ENCODE data around the gene ERFE.

ERFE gene

DNA sequence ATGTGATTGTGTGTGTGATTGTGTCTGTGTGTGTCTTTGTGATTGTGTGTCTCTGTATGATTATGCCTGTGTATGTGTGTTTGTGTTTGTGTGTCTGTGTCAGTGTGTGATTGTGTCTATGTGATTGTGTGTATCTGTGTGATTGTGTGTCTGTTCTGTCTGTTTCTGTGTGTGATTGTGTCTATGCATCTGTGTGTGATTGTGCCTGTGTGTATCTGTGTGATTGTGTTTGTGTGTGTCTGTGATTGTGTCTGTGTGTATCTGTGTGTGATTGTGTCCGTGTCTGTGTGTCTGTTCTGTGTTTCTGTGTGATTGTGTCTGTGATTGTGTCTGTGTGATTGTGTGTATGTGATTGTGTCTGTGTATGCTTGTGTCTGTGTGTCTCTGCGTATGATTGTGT, 32.4 kb upstream of the ERFE start:
- DNase-seq, result no peak

DNA sequence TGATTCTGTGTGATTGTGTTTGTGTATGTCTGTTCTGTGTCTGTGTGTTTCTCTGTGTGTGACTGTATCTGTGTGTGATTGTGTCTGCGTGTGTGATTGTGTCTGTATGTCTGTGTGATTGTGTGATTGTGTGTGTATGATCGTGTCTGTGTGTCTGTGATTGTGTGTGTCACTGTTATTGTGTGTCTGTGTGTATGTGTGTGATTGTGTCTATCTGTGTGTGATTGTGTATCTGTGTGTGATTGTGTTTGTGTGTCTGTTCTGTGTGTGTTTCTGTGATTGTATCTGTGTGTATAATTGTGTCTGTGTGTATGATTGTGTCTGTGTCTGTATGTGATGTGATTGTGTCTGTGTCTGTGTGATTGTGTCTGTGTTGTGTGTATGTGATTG, 32.0 kb upstream of the ERFE start:
- no peak for DNase-seq

DNA sequence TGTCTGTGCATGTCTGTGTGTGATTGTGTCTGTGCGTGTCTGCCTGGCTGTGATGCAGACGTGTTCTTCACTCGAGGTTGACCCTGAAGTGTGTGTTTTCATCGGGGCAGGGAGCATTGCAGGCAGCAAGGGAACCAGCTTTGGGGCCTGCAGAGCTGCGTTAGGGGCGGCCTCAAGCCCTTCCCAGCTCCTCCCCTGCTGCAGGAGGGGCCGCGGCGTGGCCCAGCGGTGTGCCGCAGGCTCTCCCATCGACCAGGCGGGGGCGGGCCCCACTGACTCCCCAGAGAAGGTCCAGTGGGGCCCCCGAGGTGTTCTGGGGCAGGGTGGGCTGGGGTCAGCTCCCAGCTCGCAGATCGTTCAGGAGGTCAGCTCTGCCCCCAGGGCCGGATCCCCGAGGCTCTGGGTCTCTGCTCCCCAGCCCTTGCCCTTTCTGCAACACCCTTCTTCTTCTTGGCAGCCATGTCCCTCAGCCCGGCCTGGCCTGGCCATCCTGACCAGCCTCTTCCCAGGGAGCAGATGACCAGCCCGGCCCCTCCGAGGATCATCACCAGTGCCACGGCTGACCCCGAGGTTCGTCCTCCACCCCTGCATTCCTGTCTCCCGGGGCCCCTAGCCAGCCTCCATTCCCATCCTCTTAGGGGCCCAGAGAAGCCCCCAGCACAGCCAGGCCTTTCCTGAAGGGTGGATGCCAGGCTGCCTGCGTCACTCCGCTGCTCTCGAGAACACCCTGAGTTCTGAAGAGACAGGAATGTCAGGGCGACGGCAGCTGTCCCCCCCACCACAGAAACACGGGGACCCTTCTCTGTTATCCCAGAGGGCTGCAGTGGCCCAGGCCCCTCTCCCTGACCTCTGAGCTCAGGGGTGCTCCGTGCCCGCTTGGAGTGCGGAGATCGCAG, 31.4 kb upstream of the ERFE start:
- DNase-seq, result no peak

DNA sequence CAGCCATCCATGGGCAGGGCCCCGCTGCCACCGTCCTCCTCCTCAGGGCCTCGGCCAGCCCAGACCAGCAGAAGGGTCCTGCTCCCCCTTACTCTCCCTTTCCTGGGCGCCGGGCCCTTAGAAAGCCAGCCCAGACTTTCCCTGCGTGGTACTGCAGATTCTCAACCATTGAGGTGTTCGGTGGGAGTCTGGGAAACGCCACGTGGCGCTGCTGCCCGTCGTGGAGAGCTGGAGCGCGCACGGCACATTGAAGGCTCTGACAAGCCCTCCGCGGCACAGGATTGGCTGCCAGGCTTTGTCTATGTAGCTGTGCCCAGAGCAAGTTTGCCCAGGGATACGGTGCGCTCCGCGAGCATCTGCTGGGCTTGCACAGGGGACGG, 30.7 kb upstream of the ERFE start:
- DNase-seq, result no peak

DNA sequence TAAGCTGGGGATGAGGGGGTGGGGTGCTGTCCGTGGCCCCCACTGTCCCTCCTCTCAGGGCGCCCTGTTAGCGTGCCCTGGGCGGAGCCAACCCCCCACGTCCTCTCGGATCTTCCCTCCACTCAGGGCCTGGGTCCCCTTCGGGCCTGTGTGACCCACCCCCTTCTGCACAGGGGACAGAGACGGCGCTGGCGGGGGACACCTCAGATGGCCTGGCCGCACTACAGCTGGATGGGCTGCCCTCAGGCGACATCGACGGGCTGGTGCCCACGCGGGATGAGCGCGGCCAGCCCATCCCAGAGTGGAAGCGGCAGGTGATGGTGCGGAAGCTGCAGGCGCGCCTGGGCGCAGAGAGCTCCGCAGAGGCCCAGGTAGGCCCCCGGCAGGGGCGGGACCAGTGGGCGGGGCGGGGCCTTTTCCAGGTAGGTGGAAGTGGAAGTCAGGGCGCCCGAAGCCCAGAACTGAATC, 30.2 kb upstream of the ERFE start:
- no peak for DNase-seq

DNA sequence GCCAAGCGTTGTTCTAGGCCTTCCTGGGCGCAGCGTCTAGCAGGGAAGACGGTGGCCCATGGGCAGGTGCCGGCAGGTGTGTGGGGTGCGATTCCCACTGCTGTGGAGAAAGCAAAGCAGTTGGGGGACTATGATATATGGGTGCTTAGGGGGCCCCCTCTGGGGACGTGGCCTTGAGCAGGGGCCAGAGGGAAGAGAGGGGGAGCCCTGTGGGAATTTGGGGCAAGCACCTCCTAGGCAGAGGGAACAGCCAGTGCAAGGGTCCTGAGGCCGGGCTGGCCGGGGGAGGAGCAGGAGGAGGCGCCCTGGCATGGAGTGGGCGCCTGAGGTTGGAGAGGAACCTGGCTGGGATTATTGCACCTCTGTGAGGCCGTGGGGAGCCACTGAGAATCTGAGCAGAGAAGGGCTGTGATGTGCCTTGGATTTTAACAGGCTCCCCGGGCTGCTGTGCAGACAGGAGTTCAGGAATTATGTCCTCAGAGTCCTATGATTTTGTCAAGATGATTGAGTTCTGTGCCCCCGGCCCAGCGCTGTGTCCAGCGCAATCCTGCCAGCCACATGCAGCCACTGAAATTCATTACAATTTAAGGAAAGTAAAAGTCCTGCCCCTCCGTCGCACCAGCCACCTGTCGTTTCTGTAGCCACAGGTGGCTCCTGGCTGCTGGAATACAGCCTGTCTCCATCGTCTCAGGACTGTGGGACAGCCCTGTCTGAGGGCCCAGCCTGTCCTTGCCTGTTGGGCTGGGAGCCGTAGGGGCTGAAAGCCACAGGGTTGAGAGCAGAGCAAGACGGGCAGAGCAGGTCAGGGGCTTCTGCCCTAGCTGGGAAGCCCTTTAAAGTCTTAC, 29.4 kb upstream of the ERFE start:
- no peak for DNase-seq

DNA sequence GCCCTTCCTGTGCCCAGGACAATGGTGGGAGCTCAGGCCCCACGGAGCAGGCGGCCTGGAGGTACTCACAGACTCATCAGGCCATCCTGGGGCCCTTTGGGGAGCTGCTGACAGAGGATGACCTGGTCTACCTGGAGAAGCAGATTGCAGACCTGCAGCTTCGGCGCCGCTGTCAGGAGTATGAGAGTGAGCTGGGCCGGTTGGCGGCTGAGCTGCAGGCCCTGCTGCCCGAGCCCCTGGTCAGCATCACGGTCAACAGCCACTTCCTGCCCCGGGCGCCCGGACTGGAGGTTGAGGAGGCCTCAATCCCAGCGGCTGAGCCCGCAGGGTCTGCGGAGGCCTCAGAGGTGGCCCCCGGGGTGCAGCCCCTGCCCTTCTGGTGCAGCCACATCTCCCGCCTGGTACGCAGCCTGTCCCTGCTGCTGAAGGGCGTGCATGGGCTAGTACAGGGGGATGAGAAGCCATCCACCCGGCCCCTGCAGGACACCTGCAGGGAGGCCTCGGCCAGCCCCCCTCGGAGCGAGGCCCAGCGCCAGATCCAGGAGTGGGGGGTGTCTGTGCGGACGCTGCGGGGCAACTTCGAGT, 28.6 kb upstream of the ERFE start:
- no peak for DNase-seq

DNA sequence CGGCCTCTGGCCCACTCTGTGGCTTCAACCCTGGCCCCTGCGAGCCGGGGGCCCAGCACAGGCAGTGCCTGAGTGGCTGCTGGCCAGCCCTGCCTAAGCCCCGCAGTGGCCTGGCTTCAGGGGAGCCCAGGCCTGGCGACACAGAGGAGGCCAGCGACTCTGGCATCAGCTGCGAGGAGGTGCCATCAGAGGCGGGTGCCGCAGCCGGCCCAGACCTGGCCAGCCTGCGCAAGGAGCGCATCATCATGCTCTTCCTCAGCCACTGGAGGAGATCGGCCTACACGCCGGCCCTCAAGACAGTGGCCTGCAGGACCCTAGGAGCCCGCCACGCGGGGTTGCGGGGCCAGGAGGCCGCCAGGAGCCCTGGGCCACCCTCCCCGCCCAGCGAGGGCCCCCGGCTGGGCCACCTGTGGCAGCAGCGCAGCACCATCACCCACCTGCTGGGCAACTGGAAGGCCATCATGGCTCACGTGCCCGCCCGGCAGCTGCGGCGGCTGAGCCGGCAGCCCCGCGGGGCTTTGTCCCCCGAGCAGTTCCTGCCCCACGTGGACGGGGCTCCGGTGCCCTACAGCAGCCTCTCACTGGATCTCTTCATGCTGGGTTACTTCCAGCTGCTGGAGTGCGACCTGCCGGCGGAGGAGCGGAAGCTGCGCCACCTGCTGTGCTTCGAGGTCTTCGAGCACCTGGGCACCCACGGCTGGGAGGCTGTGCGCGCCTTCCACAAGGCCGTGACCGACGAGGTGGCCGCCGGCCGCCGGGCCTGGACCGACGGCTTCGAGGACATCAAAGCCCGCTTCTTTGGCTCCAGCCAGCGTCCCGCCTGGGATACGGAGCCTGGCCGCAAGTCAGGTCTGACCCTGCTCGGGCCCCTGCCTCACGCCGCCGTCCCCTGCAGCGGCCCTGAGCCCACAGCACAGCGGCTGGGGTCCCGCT, 27.8 kb upstream of the ERFE start:
- DNase-seq, result no peak

DNA sequence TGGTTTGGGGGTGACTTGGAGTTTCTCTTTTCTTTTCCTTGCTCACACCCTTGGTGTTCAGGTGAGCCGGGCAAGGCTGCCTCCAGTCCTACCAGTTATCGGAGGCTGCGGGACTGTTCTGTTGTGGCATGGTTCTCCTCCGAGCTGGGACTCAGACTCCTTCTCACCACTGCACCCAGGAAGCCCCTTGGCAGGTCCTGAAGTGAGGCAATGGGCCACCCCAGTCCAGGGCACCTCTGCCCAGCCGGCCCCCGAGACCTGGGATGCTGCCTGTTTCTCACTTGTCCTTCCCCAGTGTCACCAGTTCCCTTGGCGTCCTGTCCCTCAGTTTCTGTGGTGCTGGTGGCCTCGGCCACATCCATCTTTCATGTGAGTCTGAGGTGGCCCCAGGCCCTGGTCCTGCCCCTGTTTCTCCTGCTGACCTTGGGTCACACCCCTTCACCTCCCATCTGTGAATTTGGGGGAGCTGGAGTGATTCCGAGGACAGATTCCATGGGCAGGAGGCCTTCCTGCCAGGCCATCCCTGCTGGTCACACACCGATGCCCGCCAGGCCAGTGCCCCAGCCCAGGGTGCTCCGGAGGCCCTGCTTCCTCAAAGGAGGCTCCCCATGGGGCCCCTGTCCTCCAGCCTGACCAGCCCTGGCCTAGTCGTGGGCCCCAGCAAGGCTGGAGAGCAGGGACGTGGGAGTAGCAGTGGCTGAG, 26.9 kb upstream of the ERFE start:
- DNase-seq, result no peak

DNA sequence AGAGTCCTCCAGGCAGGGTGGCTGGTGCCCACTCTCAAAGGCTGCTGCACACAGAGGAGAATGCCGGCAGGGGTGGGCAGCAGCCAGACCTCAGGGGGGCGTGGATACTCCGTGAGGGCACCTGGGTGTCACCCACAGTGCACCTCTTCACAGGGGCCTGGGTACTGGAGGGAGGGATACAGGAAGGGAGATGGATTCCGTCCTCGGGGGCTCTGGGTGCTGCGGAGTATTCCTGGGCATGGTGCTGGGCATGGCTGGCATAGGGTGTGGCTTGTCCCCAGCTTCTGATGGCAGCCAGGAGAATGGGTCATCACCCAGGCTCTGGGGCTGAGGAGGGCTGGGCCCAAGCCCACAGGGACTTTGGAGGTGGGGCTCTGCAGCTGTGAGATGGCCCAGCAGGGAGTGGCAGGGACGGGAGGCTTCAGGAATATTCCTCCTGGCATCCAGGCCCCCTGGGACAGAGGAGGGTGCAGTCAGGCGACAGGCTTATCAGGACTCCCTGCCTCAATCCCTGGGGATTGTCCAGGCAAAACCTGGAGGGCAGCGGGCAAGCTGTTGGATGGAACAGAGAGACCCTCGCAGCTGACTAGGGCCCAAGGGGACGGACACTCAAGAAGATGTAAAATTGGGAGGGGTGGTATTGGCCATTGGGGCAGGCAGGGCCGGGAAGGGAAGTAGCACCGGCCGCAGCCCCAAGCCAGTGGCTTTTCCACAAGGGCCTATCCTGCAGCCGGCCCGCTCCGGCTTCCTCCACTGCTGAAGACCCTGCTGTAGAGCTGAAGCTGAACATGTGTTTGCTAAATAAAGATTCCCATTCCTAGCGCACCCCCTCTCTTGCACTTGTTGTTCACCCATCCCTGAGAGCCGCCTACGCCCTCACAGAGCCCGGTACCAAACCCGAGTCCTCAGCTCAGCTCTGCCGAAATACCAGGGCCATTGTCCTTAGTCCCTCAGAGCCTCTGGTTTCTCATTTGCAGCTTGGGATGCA, 26.0 kb upstream of the ERFE start:
- DNase-seq, result no peak

DNA sequence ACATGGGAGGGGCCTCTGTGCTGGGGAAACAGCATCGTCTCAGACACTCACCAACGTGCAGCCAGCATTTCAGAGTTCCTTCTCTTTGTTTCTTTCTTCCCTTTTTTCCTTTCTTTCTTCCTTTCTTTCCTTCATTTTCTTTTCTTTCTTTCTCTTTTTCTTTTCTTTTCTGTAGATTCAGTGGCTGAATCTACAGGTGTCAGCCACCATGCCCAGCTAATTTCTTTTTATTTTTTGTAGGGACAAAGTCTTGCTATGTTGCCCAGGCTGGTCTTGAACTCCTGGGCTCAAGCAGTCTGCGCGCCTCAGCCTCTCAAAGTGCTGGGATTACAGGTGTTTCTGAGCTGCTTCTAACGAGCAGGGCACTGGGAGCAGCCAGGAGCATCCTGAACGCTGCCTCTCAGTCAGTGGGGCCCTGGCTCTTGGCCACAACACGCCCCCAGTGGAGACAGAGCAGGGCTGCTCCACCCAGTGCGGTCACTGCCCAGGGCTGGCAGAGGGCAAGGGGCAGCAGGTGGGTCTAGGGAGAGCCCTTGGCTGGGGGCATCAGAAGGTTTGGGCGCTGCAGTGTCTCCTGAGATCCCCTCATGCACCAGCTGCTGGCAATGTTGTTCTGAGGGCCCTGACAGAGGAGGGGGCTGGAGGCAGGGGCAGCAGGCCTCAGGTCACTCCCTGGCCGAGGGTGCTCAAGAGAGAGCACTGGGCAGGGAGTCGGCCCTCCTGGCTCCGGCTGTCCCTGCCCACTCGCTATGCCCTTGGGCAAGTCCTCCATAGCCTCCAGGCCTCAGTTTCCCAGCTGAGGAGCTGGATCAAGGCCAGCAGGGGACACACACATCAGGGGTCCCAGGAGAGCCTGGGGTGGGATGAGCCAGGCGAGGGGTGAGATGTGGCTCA, 25.0 kb upstream of the ERFE start:
- DNase-seq, result no peak

DNA sequence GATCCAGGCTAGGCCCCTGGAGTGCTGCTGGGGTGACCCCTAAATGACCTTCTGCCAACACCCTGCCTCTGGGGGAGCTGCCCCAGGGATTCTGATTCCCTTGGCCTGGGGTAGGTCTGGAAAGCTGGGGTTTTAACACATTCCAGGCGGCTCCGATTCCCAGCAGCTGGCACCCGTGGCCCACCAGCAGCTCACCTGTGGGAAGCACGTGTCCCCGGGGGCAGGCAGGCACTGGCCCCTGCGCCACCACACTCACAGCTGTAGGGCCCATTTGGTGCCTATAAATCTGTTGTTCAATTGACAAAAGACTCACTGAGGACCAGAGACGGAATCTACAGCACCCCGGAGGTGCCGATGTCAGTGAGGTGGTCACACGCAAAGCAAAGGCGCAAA, 24.4 kb upstream of the ERFE start:
- no peak for DNase-seq

DNA sequence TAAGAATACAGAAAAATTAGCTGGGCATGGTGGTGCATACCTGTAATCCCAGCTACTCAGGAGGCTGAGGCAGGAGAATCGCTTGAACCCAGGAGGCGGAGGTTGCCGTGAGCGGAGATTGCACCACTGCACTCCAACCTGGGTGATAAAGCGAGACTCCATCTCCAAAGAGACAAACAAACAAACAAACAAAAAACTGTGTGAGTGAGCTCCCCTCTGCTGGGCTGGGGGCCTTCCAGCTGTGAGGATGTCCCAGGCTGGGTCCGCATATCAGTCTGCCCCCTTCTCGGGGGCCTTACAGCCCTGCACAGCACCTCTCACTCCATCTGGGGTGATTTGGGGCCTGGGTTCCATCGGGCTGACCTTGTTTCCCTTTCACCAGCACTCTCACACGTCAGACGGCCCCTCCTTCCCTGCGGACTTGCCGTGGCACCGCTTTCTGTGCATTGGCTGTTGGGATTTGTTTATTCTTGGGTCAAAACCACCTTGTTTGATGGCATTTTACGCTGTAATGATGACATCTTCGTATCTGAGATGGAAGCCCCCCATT, 23.1 kb upstream of the ERFE start:
- no peak for DNase-seq

DNA sequence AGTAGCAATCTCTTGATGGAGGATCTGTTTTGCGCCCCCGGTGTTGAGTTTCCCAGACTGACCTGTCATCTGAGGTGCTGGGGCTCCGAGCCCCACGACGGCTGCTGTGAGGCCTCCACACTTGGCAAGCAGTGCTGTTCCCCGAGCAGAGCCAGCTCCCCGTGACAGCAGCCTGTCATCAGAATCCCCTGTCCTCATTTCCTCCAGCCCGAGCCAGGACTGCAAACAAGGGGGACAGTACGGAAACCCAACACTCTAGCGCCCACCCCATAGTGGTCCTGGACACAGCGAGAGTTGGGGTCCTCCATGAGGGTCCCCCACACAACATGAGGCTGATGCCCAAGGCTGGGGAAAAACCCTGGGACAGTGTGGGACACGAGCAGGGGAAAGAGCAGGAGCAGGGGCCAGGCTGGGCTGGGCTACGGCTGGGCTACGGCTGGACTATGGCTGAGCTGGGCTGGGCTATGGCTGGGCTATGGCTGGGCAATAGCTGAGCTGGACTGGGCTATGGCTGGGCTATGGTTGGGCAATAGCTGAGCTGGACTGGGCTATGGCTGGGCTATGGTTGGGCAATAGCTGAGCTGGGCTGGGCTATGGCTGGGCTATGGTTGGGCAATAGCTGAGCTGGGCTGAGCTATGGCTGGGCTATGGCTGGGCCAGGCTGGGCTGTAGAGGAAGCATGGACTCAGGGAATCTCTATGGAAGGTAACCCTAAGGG, 21.8 kb upstream of the ERFE start:
- no peak for DNase-seq

DNA sequence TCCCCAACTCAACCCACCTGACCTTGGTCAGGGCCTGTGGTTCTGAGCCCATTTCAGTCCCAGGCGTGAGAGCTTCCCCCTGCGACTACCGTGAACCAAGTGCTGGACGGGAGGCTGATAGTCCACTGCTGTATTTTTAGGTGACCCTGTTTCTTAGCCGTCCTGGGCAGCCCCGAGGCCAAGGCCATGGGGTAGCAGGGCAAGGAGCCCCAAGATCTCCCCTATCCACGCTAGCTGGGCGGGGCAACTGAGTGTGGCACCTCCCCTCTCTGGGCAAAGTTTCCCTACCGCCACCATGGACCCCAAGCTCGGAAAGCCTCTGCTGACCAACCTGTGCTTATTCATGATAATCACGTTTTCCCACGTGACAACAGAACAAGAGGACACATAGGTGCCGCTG, 20.9 kb upstream of the ERFE start:
- DNase-seq, result no peak

DNA sequence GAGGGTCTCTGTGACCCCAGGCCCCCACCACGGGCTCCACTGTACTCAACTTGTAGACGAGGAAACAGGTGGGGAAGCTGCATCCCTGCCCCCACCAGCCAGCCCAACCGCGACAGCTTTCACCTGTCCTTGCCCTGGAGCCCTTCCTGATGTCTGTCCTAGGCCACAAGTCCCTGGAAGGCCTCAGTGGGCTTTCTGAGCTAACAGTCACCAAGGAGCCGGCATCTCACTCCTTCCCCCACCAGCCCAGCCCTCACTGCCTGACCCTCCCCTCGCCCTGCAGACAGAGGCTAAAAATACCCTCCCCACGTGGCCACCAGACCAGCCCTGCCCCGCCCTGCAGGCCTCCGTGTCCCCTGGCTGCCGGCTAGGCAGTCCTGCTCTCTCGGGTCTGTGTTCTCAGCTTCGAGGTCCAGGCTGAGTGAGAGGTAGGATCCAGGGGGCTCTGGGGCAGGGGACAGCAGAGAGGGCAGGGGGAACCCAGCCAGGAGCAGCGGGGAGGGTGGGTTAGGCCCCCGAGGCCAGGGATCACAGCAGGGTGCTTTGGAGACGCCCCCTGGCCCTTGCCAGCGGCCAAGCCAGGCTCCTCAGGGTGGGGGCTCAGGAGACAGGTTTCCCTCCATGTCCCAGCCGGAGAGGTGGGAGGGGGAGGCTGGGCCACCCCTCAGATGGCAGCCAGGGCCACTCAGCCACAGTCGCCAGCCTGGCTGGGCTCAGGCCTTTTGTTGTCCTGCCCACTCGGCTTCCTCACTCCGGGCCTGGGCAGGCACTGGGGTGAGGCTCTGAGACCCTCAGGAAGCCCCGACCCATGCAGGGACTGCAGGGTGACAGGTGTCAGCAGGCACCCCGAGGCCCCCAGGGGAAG, 20.2 kb upstream of the ERFE start, which contains the start of gene KLHL30:
Gene KLHL30, plus strand, starts transcription at position 338 of the 865 bp plus-strand sequence. CDS start 2,087 bp downstream, outside the sequence.
- no peak for DNase-seq
